B cell (primary cell): Measurements from ENCODE around the gene CUBN. TPM values are rescaled to one million over a fixed set of nuclear protein-coding genes. Genes with fewer than 3 reads are reported as not detected.

Experiments
- ATAC-seq: fragments of 200-7000 bp; cut with Tn5 transposase; one replicate; pipeline ENCODE4 v1.10.0; 2021; ENCODE audit warnings: low read depth, mild to moderate bottlenecking, moderate number of reproducible peaks, moderate library complexity
- CTCF ChIA-PET: fragments of 350-600 bp; sonication (Branson Sonifier 250); formaldehyde crosslinking; loops from one replicate; lab custom pipeline; 2021; ENCODE audit warnings: antibody characterized with exemption, inconsistent platforms; lab: Charles Lee
- POLR2A ChIA-PET: fragments of 350-600 bp; sonication (Branson Sonifier 250); formaldehyde crosslinking; loops from one replicate; lab custom pipeline; 2021; ENCODE audit warnings: antibody characterized with exemption; lab: Charles Lee
- DNase-seq: peaks from one replicate; pipeline ENCODE4 v3.0.0; 2013
- H2AFZ ChIP-seq: 2 replicates; pipeline ENCODE4 v1.6.1; 2012; ENCODE audit warnings: mild to moderate bottlenecking, low read depth, low read length; ENCODE audit not compliant: insufficient read depth, poor library complexity, severe bottlenecking
- H3K27ac ChIP-seq, 2 donors: 1 replicate in 1 of 2; 2 replicates in 1 of 2; pipeline ENCODE4 v1.5.1; 2012 to 2013; ENCODE audit warnings: low read length in 2 of 2, mild to moderate bottlenecking in 2 of 2, moderate library complexity in 1 of 2
- H3K27me3 ChIP-seq, 4 experiments: fragments of 200-600 bp in 1 of 4; sonication (generic) in 1 of 4; replicated peaks in 1 of 4; 1 replicate in 2 of 4; 2 replicates in 2 of 4; pipeline versions ENCODE4 v1.6.1 to v1.7.0; 2013 to 2016; ENCODE audit warnings: low read length in 3 of 4, mild to moderate bottlenecking in 2 of 4, mixed read lengths in 1 of 4, moderate library complexity in 1 of 4; ENCODE audit not compliant: insufficient read depth in 4 of 4, control insufficient read depth in 3 of 4; ENCODE audit errors: control extremely low read depth in 1 of 4
- H3K36me3 ChIP-seq, 2 experiments: replicated peaks in 1 of 2; 1 replicate in 1 of 2; 2 replicates in 1 of 2; pipeline versions ENCODE4 v1.6.1 to v1.7.1; 2013; ENCODE audit warnings: low read length in 1 of 2; ENCODE audit not compliant: insufficient read depth in 2 of 2, control insufficient read depth in 1 of 2; ENCODE audit errors: control extremely low read depth in 1 of 2, extremely low read depth in 1 of 2
- H3K4me1 ChIP-seq, 2 donors: fragments of 200-600 bp in 1 of 2; sonication (generic) in 1 of 2; 1 replicate in 1 of 2; 2 replicates in 1 of 2; pipeline versions ENCODE4 v1.5.1 to v1.6.1; 2013 to 2017; ENCODE audit warnings: low read length in 2 of 2; ENCODE audit not compliant: control insufficient read depth in 2 of 2, insufficient read depth in 2 of 2
- H3K4me2 ChIP-seq: replicated peaks from 2 replicates; pipeline ENCODE3; 2012; ENCODE audit warnings: mild to moderate bottlenecking, low read depth, low read length; ENCODE audit not compliant: poor library complexity, severe bottlenecking
- H3K4me3 ChIP-seq, 5 experiments: fragments of 200-600 bp in 1 of 5; sonication (generic) in 1 of 5; 1 replicate in 3 of 5; 2 replicates in 2 of 5; pipeline versions ENCODE4 v1.5.1 to v1.7.0; 2011 to 2016; ENCODE audit warnings: low read length in 4 of 5, mild to moderate bottlenecking in 4 of 5, low read depth in 2 of 5, control low read depth in 1 of 5, moderate library complexity in 1 of 5; ENCODE audit not compliant: insufficient read depth in 1 of 5; ENCODE audit errors: control extremely low read depth in 1 of 5, extremely low read depth in 1 of 5
- H3K79me2 ChIP-seq: fragments of 200-600 bp; sonication (generic); one replicate; pipeline ENCODE4 v1.6.0; 2016; ENCODE audit warnings: low read length; ENCODE audit not compliant: control insufficient read depth, insufficient read depth
- H3K9ac ChIP-seq: fragments of 200-600 bp; sonication (generic); 2 replicates; pipeline ENCODE4 v1.6.1; 2017; ENCODE audit warnings: mild to moderate bottlenecking, low read length, moderate library complexity
- H3K9me3 ChIP-seq, 3 donors: one replicate each; pipeline versions ENCODE4 v1.6.1 to v1.7.1; 2013; ENCODE audit warnings: low read length in 2 of 3; ENCODE audit not compliant: control insufficient read depth in 2 of 3, insufficient read depth in 1 of 3; ENCODE audit errors: control extremely low read depth in 1 of 3
- H4K20me1 ChIP-seq: 2 replicates; pipeline ENCODE4 v1.6.0; 2012; ENCODE audit warnings: mild to moderate bottlenecking, low read length; ENCODE audit not compliant: insufficient read depth, control insufficient read depth, poor library complexity, severe bottlenecking
- H3K27ac Mint-ChIP-seq: one replicate; pipeline ENCODE4 v1.8.0; 2021; ENCODE audit warnings: mixed read lengths
- H3K27me3 Mint-ChIP-seq: one replicate; pipeline ENCODE4 v1.8.0; 2021; ENCODE audit warnings: mixed read lengths
- H3K4me1 Mint-ChIP-seq: one replicate; pipeline ENCODE4 v1.8.0; 2021; ENCODE audit warnings: mixed read lengths
- H3K4me3 Mint-ChIP-seq: one replicate; pipeline ENCODE4 v1.8.0; 2021; ENCODE audit warnings: mixed read lengths
- H3K9me3 Mint-ChIP-seq: one replicate; pipeline ENCODE4 v1.8.0; 2022; ENCODE audit warnings: mixed read lengths; ENCODE audit not compliant: insufficient read depth
- EZH2 ChIP-seq: IDR thresholded peaks from 2 replicates; pipeline ENCODE4 v1.6.1; 2012; ENCODE audit warnings: borderline replicate concordance, low read depth, mild to moderate bottlenecking, moderate library complexity, low read length; ENCODE audit not compliant: insufficient read depth, poor library complexity, severe bottlenecking
- WGBS: methylation state at CpG from one replicate; pipeline ENCODE4 v1.1.5; 2013; ENCODE audit warnings: missing lambda C conversion rate; ENCODE audit not compliant: insufficient coverage; 5-methylcytosine and 5-hydroxymethylcytosine counted together
- intact Hi-C: fragments of 100-400 bp; cut with micrococcal nuclease; formaldehyde crosslinking; loops from one replicate; pipeline ENCODE4 v1.10.0; 2022
- polyA plus RNA-seq: library from polyadenylated mRNA; depleted of rRNA; stranded (reverse); fragments of >200 nt; gene quantifications from 2 replicates; pipeline ENCODE4 v1.2.3, GENCODE V29; 2012
- total RNA-seq, 2 donors: library from RNA; stranded (reverse); fragments of 120-200 nt in 1 of 2; gene quantifications; 1 replicate in 1 of 2; 2 replicates in 1 of 2; pipeline versions ENCODE4 v1.2.3 to v1.2.4, GENCODE V29; 2013 to 2022
- TF ChIP-seq, protein P1 (sequence below): fragments of 200-600 bp; IDR thresholded peaks from one replicate; pipeline ENCODE4 v1.8.0; 2022; ENCODE audit warnings: antibody characterized with exemption, mild to moderate bottlenecking

Gene CUBN
- total and polyA plus RNA-seq, 2 donors (not counting 1 experiment from before 2014, with no cell fraction given), result 4.2 to 5.7 TPM

DNA sequence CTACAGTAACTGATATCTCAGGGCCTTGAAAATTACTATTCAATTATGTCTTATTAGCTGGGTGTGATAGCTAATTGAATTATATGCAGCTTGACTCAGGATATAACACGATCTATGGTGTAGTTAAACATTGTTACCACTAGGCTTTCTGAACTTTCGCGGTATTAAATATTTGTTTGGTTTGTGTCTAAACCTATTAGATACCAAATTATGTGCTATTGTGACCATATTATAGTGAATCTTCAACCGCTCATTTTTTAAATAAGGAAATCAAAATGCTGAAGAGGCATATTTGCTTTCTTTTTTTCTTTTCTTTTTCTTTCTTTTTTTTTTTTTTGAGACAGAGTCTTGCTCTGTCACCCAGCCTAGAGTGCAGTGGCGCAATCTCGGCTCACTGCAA lies 213.1 kb downstream of the CUBN start:
- DNase-seq, result no peak
- no peak overlapping the region for H3K9ac ChIP-seq

DNA sequence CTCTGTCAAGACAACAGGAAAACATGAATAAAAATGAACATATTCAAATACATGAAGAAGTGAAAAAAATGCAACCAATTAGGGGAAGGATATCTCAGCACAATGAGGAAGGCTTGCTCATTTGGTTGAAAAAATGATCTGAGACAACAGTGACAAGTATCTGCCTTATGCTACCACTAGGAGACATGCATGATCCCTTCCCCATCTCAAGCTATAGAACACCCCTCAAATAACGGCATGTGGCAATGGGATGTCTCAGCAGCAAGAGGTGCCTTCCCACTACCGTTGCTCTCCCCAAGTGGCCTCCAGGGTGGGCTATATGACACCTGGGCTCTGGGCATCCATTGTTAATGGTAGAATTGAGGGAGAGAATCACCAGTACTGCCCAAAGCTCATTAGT lies 214.3 kb downstream of the CUBN start:
- H3K4me1 ChIP-seq, result peaks cover 2 to 7% of the 10 kb centered on the region in 2 donors
- H3K9ac ChIP-seq, result no peak overlapping the region
- TF ChIP-seq EZH2, result no peak
- TF ChIP-seq, protein P1, sequence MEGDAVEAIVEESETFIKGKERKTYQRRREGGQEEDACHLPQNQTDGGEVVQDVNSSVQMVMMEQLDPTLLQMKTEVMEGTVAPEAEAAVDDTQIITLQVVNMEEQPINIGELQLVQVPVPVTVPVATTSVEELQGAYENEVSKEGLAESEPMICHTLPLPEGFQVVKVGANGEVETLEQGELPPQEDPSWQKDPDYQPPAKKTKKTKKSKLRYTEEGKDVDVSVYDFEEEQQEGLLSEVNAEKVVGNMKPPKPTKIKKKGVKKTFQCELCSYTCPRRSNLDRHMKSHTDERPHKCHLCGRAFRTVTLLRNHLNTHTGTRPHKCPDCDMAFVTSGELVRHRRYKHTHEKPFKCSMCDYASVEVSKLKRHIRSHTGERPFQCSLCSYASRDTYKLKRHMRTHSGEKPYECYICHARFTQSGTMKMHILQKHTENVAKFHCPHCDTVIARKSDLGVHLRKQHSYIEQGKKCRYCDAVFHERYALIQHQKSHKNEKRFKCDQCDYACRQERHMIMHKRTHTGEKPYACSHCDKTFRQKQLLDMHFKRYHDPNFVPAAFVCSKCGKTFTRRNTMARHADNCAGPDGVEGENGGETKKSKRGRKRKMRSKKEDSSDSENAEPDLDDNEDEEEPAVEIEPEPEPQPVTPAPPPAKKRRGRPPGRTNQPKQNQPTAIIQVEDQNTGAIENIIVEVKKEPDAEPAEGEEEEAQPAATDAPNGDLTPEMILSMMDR, result no peak
- ChIA-PET POLR2A (no interaction called here), CTCF (no interaction called here)
- no peak overlapping the region for H3K27ac Mint-ChIP-seq
- ATAC-seq, result no peak
- no peak overlapping the region for H3K27ac ChIP-seq
- no peak overlapping the region for H3K4me3 Mint-ChIP-seq
- 83% methylated on average over 2 of the region's 2 CpGs for whole genome bisulfite sequencing
- intact Hi-C loops, result no loop called here
- H2AFZ ChIP-seq, result no peak overlapping the region
- H3K4me2 ChIP-seq, result no peak overlapping the region
- no peak overlapping the region for H3K4me3 ChIP-seq
- H3K27me3 Mint-ChIP-seq, result no peaks in the 10 kb centered on the region
- no peaks in the 10 kb centered on the region for H3K27me3 ChIP-seq
- H3K9me3 ChIP-seq, result no peaks in the 10 kb centered on the region
- H4K20me1 ChIP-seq, result no peaks in the 10 kb centered on the region
- no peak for DNase-seq
- H3K36me3 ChIP-seq, result no peaks in the 10 kb centered on the region
- no peaks in the 10 kb centered on the region for H3K9me3 Mint-ChIP-seq
- H3K4me1 Mint-ChIP-seq, result peaks cover 6% of the 10 kb centered on the region
- H3K79me2 ChIP-seq, result no peaks in the 10 kb centered on the region

More for the DNA sequence above, 213.1 kb downstream of the CUBN start:
- H4K20me1 ChIP-seq, result no peaks in the 10 kb centered on the region
- H3K4me2 ChIP-seq, result no peak overlapping the region
- WGBS, result 94% methylated on average over 2 of the region's 6 CpGs
- Mint-ChIP-seq H3K9me3 (no peaks in the 10 kb centered on the region), H3K4me1 (no peaks in the 10 kb centered on the region), H3K27ac (no peak overlapping the region), H3K27me3 (no peaks in the 10 kb centered on the region), H3K4me3 (no peak overlapping the region)
- H3K4me1 ChIP-seq, result no peaks in the 10 kb centered on the region
- H2AFZ ChIP-seq, result no peak overlapping the region
- no peaks in the 10 kb centered on the region for H3K79me2 ChIP-seq
- no peaks in the 10 kb centered on the region for H3K9me3 ChIP-seq
- no peak overlapping the region for H3K27ac ChIP-seq
- no peak for ATAC-seq
- H3K4me3 ChIP-seq, result no peak overlapping the region
- H3K36me3 ChIP-seq, result no peaks in the 10 kb centered on the region
- ChIA-PET POLR2A (no interaction called here), CTCF (interaction anchor here (0.7 to 1.0 kb wide), 2 partner anchors 21 to 55 kb away, joined by 3 read pairs; no protein-coding TSS in a partner anchor)
- intact Hi-C loops, result no loop called here
- no peak for TF ChIP-seq EZH2
- TF ChIP-seq, protein P1, result no peak
- no peaks in the 10 kb centered on the region for H3K27me3 ChIP-seq
